ENCODE results near the gene PMS2.
"Not testable (repeated sequence)": the region's sequence is repeated elsewhere in the genome, so short reads cannot be mapped to it uniquely, and the experiment has no call there.

The PMS2 gene

DNA sequence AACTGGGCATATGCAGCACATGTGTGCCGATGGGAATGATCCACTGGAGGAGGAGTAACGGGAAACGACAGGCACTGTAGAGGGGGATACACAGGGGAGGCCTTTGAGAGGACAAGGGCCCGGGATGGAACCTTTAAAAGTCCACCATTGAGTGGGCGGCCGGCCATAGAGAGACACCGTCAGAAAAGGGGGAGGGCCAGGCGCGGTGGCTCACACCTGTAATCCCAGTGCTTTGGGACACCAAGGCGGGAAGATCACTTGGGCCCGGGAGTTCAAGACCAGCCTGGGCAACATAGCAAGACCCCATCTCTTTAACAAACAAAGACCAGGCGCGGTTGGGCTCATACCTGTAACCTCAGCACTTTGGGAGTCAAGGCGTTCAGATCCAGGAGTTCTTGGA is 77.6 kb downstream of the PMS2 start:
- DNase-seq (ENCODE audit: low spot score): not testable (repeated sequence)

DNA sequence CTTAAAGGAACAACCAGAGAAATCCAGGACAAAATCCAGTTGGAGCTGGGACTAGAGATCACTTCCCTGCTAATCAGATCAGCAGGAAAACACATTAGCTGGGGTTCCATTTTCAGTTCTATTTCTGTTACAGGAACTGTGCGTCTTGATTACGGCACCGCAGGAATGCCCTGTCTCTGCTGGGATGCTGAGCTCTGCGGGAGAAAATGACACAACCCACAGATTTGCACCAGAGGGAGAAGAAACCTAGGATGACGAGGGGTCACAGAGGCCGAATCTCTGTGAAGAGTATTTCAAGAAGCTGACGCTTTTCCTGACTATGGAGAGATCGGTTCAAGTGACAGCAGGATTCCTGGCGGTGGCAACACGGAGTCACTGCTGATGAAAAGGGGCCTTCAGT is 78.6 kb downstream of the PMS2 start:
- DNase-seq (ENCODE audit: low spot score): not testable (repeated sequence)

DNA sequence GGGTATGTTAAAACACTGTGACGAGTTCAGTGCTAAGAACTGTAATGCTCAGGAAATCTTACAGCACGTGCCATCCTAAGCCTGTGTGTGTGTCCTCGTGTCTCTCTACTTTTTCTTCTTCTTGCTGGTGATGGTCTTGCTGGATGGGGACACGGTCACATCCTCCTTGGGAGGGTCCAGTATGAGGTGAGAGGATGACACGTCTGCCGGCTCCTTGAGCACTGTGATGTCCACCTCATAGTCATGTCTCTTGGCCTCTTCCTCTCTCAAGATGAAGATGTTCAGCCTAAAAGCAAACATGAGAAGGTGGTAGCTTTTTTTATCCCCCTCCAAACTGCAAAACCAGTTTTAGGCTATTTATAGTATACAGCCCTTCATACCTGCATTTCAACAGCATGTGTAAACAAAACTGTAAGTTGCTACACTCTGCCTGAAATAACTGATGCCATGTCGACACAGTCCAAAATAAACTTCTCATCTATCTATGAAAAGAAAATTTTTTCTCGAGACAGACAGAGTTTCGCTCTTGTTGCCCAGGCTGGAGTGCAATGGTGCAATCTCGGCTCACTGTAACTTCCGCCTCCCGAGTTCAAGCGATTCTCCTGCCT is 82.5 kb downstream of the PMS2 start:
- DNase-seq (ENCODE audit: low spot score): not testable (repeated sequence)

DNA sequence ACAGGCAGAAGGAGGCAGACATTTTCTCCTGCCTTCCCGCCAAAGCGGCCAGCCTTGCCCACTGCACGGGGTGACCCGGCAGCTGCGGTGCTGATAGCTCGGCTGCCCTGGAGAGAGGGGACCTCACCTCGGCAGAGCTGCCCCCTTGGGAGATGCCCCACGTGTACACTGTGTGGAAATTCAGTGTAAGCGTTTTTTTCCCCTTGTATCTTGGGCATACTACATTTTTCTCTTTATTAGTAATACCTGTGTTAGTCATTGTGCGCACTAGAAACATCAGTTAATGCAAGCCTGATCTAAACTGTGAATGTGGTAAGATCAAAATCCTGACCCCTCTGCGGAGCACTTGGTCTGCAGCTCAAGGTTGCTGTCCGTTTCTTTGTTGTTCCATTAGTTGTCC is 84.2 kb downstream of the PMS2 start:
- DNase-seq (ENCODE audit: low spot score): not testable (repeated sequence)

DNA sequence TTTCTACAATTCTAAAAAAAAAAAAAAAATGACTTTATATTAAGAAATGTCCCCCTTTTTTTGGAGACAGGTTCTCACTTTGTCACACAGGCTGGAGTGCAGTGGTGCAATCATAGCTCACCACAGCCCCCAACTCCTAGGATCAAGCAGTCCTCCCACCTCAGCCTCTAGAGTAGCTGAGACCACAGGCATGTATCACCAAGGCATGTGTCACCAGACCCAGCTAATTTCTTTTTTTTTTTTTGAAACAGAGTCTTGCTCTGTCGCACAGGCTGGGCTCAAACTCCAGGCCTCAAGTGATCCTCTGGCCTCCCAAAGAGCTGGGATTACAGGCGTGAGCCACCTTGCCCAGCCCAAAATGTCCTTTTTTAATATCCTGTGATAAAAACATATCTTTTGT is 84.7 kb downstream of the PMS2 start:
- DNase-seq (ENCODE audit: low spot score): not testable (repeated sequence)
